ENCODE measurements around the gene CCSER2. TPM values are rescaled to one million over a fixed set of nuclear protein-coding genes. Genes with fewer than 3 reads are reported as not detected.

Gene CCSER2
- 15.1 and 28.8 TPM in 2 replicates for total RNA-seq

GRCh38 chr10:84328418-84329195, at the start of gene CCSER2:
TSS of gene CCSER2 (plus strand) at chr10:84328589. CDS start at chr10:84371053, 42,464 bp downstream.

Other genes starting within 250 kb of the CCSER2 start
- 191 and 207 TPM in 2 replicates for gene GHITM, start 189.1 kb upstream of the CCSER2 start, total RNA-seq
- gene GPR15LG, start 154.8 kb upstream of the CCSER2 start, total RNA-seq, result not detected in 2 replicates
- gene CDHR1, start 134.1 kb upstream of the CCSER2 start, total RNA-seq, result 0.19 and 0.56 TPM in 2 replicates
- gene LRIT2, start 103.0 kb upstream of the CCSER2 start, total RNA-seq, result not detected in 2 replicates
- not detected in 2 replicates for gene LRIT1, start 87.0 kb upstream of the CCSER2 start, total RNA-seq
- not detected in 2 replicates for gene RGR, start 83.5 kb upstream of the CCSER2 start, total RNA-seq

Data from regular cardiac myocyte (primary cell).